IMR-90 (cell line): ENCODE measurements around the gene WDR27. TPM values are rescaled to one million over a fixed set of nuclear protein-coding genes. Genes with fewer than 3 reads are reported as not detected.

Source experiments
- ATAC-seq: fragments of 200-7000 bp; cut with Tn5 transposase; 2 replicates; pipeline ENCODE4 v1.9.1; 2020; ENCODE audit warnings: low read depth, mild to moderate bottlenecking, moderate library complexity
- BruUV-seq: library from RNA; stranded (reverse); fragments of 400-500 nt; replicated peaks from 2 replicates; lab custom pipeline; 2021; lab: Mats Ljungman, UMichigan
- CTCF ChIA-PET: fragments of 300-600 bp; formaldehyde crosslinking; extraction: SDS; loops from one replicate; lab custom pipeline; 2021; ENCODE audit warnings: antibody characterized with exemption; lab: Yijun Ruan, JAX
- POLR2A ChIA-PET: fragments of 300-600 bp; sonication (Branson Sonifier 250); formaldehyde crosslinking; loops from one replicate; lab custom pipeline; 2022; ENCODE audit warnings: antibody characterized with exemption; ENCODE audit not compliant: unreplicated experiment; lab: Charles Lee
- DNase-seq: peaks from one replicate; pipeline ENCODE4 v3.0.0; 2013
- H2AFZ ChIP-seq: replicated peaks from 2 replicates; pipeline ENCODE3; 2013; ENCODE audit warnings: low read length, mild to moderate bottlenecking; ENCODE audit not compliant: poor library complexity
- H2AK5ac ChIP-seq: 2 replicates; pipeline ENCODE4 v1.6.1; 2013; ENCODE audit warnings: low read depth, low read length, inconsistent platforms
- H2AK9ac ChIP-seq: replicated peaks from 2 replicates; pipeline ENCODE3; 2013; ENCODE audit warnings: mild to moderate bottlenecking, low read depth, low read length, moderate library complexity; ENCODE audit not compliant: poor library complexity
- H2BK120ac ChIP-seq: 2 replicates; pipeline ENCODE4 v1.6.1; 2013; ENCODE audit warnings: low read depth, low read length, inconsistent platforms
- H2BK15ac ChIP-seq: 3 replicates; pipeline ENCODE4 v1.6.1; 2013; ENCODE audit warnings: low read depth, low read length, inconsistent platforms
- H2BK20ac ChIP-seq: 2 replicates; pipeline ENCODE4 v1.6.1; 2013; ENCODE audit warnings: low read depth, mild to moderate bottlenecking, inconsistent platforms, low read length, moderate library complexity
- H2BK5ac ChIP-seq: 2 replicates; pipeline ENCODE4 v1.6.1; 2013; ENCODE audit warnings: mild to moderate bottlenecking, low read depth, low read length, inconsistent platforms; ENCODE audit not compliant: poor library complexity, severe bottlenecking
- H3K14ac ChIP-seq: replicated peaks from 2 replicates; pipeline ENCODE4 v1.6.1; 2013; ENCODE audit warnings: low read depth, low read length, inconsistent platforms
- H3K18ac ChIP-seq: 2 replicates; pipeline ENCODE4 v1.6.1; 2013; ENCODE audit warnings: low read depth, low read length, control low read depth
- H3K23ac ChIP-seq: 2 replicates; pipeline ENCODE4 v1.6.1; 2013; ENCODE audit warnings: low read depth, low read length, inconsistent platforms
- H3K27ac ChIP-seq: 2 replicates; pipeline ENCODE4 v1.5.1; 2013; ENCODE audit warnings: mild to moderate bottlenecking, control low read depth, low read length; ENCODE audit not compliant: insufficient read depth
- H3K27me3 ChIP-seq: 2 replicates; pipeline ENCODE4 v1.6.1; 2013; ENCODE audit warnings: low read length; ENCODE audit not compliant: control insufficient read depth, insufficient read depth
- H3K36me3 ChIP-seq: 2 replicates; pipeline ENCODE4 v1.6.1; 2013; ENCODE audit warnings: low read length, mixed read lengths; ENCODE audit not compliant: control insufficient read depth, insufficient read depth
- H3K4ac ChIP-seq: 2 replicates; pipeline ENCODE4 v1.6.1; 2013; ENCODE audit warnings: low read depth, low read length, inconsistent platforms
- H3K4me1 ChIP-seq: 2 replicates; pipeline ENCODE4 v1.6.1; 2013; ENCODE audit warnings: low read length, mixed read lengths; ENCODE audit not compliant: control insufficient read depth, insufficient read depth
- H3K4me2 ChIP-seq: 2 replicates; pipeline ENCODE4 v1.6.1; 2013; ENCODE audit warnings: low read depth, mild to moderate bottlenecking, control low read depth, low read length, moderate library complexity
- H3K4me3 ChIP-seq: 2 replicates; pipeline ENCODE4 v1.5.1; 2013; ENCODE audit warnings: low read depth, mild to moderate bottlenecking, control low read depth, low read length, moderate library complexity; ENCODE audit not compliant: insufficient read depth
- H3K56ac ChIP-seq: 2 replicates; pipeline ENCODE4 v1.6.1; 2013; ENCODE audit warnings: low read length, inconsistent platforms; ENCODE audit not compliant: insufficient read depth; ENCODE audit errors: extremely low read depth
- H3K79me1 ChIP-seq, 2 experiments: 2 replicates each; pipeline ENCODE4 v1.6.1; 2013; ENCODE audit warnings: low read length in 2 of 2, inconsistent platforms in 1 of 2, low read depth in 1 of 2
- H3K9ac ChIP-seq: 2 replicates; pipeline ENCODE4 v1.6.1; 2013; ENCODE audit warnings: low read depth, low read length, control low read depth
- H3K9me1 ChIP-seq: 2 replicates; pipeline ENCODE4 v1.6.1; 2013; ENCODE audit warnings: low read length, inconsistent platforms; ENCODE audit not compliant: insufficient read depth
- H3K9me3 ChIP-seq: 2 replicates; pipeline ENCODE4 v1.6.1; 2013; ENCODE audit warnings: low read length; ENCODE audit not compliant: control insufficient read depth, insufficient read depth
- H4K20me1 ChIP-seq: 2 replicates; pipeline ENCODE4 v1.6.1; 2013; ENCODE audit warnings: low read length, inconsistent platforms; ENCODE audit not compliant: insufficient read depth
- H4K5ac ChIP-seq: 2 replicates; pipeline ENCODE4 v1.6.1; 2013; ENCODE audit warnings: mild to moderate bottlenecking, low read depth, low read length, control low read depth
- H4K8ac ChIP-seq, 2 experiments: 2 replicates each; pipeline ENCODE4 v1.6.1; 2013; ENCODE audit warnings: low read depth in 2 of 2, low read length in 2 of 2, control low read depth in 1 of 2, inconsistent platforms in 1 of 2
- H4K91ac ChIP-seq: 2 replicates; pipeline ENCODE4 v1.6.1; 2013; ENCODE audit warnings: low read depth, low read length, inconsistent platforms; ENCODE audit not compliant: insufficient read depth
- ELK1 ChIP-seq: fragments of 150-350 bp; IDR thresholded peaks from 2 replicates; pipeline ENCODE4 v1.6.1; 2016; ENCODE audit warnings: low read depth, mild to moderate bottlenecking, low read length, moderate library complexity, borderline replicate concordance
- FOS ChIP-seq: fragments of 150-350 bp; IDR thresholded peaks from 2 replicates; pipeline ENCODE4 v1.6.1; 2016; ENCODE audit warnings: low read depth, low read length
- MAFK ChIP-seq: IDR thresholded peaks from 2 replicates; pipeline ENCODE4 v1.6.1; 2012; ENCODE audit warnings: low read depth, low read length, improper control_type of control experiment
- MAZ ChIP-seq: IDR thresholded peaks from 2 replicates; pipeline ENCODE4 v1.6.1; 2012; ENCODE audit warnings: low read depth, mild to moderate bottlenecking, low read length, improper control_type of control experiment, moderate library complexity, borderline replicate concordance
- NFE2L2 ChIP-seq: fragments of 150-350 bp; IDR thresholded peaks from 2 replicates; pipeline ENCODE4 v1.6.1; 2016; ENCODE audit warnings: low read depth, mild to moderate bottlenecking, low read length
- POLR2A ChIP-seq: IDR thresholded peaks from 2 replicates; pipeline ENCODE4 v1.6.1; 2012; ENCODE audit warnings: mild to moderate bottlenecking, low read depth, low read length
- RAD21 ChIP-seq: IDR thresholded peaks from 2 replicates; pipeline ENCODE4 v1.6.1; 2012; ENCODE audit warnings: low read length, improper control_type of control experiment
- RCOR1 ChIP-seq: IDR thresholded peaks from 2 replicates; pipeline ENCODE4 v1.6.1; 2012; ENCODE audit warnings: mild to moderate bottlenecking, low read length, improper control_type of control experiment; ENCODE audit not compliant: insufficient replicate concordance
- WGBS, 2 experiments: methylation state at CpG; one replicate each; pipeline versions ENCODE4 v1.1.5 to v1.1.7; 2013; ENCODE audit warnings: missing lambda C conversion rate in 2 of 2; ENCODE audit not compliant: insufficient read length in 1 of 2; ENCODE audit errors: extremely low coverage in 2 of 2; 5-methylcytosine and 5-hydroxymethylcytosine counted together
- dilution Hi-C: fragments of 300-500 bp; cut with HindIII; formaldehyde crosslinking; loops from one replicate; pipeline ENCODE4 v1.14.3; 2018; ENCODE audit warnings: low sequenced_read_pairs; ENCODE audit not compliant: unreplicated experiment
- in situ Hi-C: fragments of 300-500 bp; cut with MboI; formaldehyde crosslinking; loops from 3 replicates; pipeline ENCODE4 v1.14.3; 2019; ENCODE audit warnings: low sequenced_read_pairs, inconsistent platforms, mixed read lengths
- intact Hi-C: fragments of 100-400 bp; cut with micrococcal nuclease; formaldehyde crosslinking; loops from 2 replicates; pipeline ENCODE4 v1.10.0; 2022
- polyA plus RNA-seq, 3 experiments: library from polyadenylated mRNA; depleted of rRNA; stranded (reverse); fragments of >200 nt; gene quantifications; 2 replicates each; pipeline ENCODE4 v1.2.3, GENCODE V29; 2012; ENCODE audit warnings: low replicate concordance in 1 of 3
- total RNA-seq: library from RNA; depleted of rRNA; stranded (reverse); fragments of >200 nt; gene quantifications from 2 replicates; pipeline ENCODE4 v1.2.3, GENCODE V29; 2012

The WDR27 gene
- total and polyA plus RNA-seq, 2 of the 4 experiments (the other 2 are of a cell fraction): 7.0 to 18.5 TPM

DNA sequence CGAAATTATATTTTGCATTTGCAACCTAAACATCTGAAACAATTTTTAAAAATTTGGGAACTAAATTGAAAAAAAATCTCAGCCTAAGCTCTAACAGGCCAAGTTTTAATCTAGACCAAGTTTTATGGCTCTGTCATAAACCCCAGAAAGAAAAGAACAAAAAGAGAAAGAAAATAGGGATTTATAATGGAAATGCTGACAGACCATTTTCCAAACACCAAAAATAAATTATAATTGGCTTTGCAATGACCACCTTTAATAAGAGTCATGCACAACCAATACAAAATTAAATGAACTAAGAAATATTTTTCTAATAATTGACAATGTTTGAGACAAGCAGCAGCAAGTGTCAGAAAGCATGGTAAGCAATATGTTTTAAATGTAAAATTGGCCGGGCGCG lies 72.6 kb downstream of the WDR27 start:
- Histone ChIP-seq H3K56ac (no peak overlapping the region), H2BK120ac (no peak overlapping the region), H3K4ac (no peak overlapping the region), H3K4me1 (peaks cover 2% of the 10 kb centered on the region; the same call in 1 of the 2 replicates), H4K5ac (no peak overlapping the region), H2AK9ac (no peak overlapping the region), H3K18ac (no peak overlapping the region), H2BK5ac (no peak overlapping the region), H4K8ac (no peak overlapping the region), H2AK5ac (no peak overlapping the region), H3K9ac (no peak overlapping the region), H2BK20ac (no peak overlapping the region), H3K27ac (no peak overlapping the region), H2BK15ac (no peak overlapping the region), H3K27me3 (no peaks in the 10 kb centered on the region), H3K14ac (no peak overlapping the region), H2AFZ (no peak overlapping the region), H3K9me1 (peaks cover 4% of the 10 kb centered on the region; the same call in 1 of the 2 replicates), H3K4me2 (no peak overlapping the region), H3K9me3 (no peaks in the 10 kb centered on the region), H4K20me1 (no peaks in the 10 kb centered on the region), H4K91ac (no peak overlapping the region), H3K36me3 (peaks cover 35% of the 10 kb centered on the region), H3K23ac (no peak overlapping the region), H3K4me3 (no peak overlapping the region), H3K79me1 (no peaks in the 10 kb centered on the region)
- no peak for DNase-seq
- ChIA-PET CTCF (no interaction called here), POLR2A (no interaction called here)
- no peak for ATAC-seq
- dilution Hi-C loops (no loop called here), in situ Hi-C loops (no loop called here), intact Hi-C loops (no loop called here)
- WGBS, 2 experiments: no CpG with 5 or more reads among the region's 4 CpGs
- no TSS peak for BruUV-seq
- TF ChIP-seq RAD21: no peak
- no peak for TF ChIP-seq RCOR1
- TF ChIP-seq ELK1: no peak
- TF ChIP-seq MAFK: no peak
- no peak for TF ChIP-seq NFE2L2
- no peak for TF ChIP-seq POLR2A
- TF ChIP-seq MAZ: no peak
- no peak for TF ChIP-seq FOS
